GM23338 (cell line): ENCODE results near the gene COL26A1. TPM values are rescaled to one million over a fixed set of nuclear protein-coding genes. Genes with fewer than 3 reads are reported as not detected.

Experiments used
- ATAC-seq: fragments of 200-7000 bp; cut with Tn5 transposase; 3 replicates; pipeline ENCODE4 v1.9.1; 2020
- DNase-seq: peaks from one replicate; pipeline ENCODE4 v3.0.0-alpha.2; 2015; ENCODE audit warnings: low spot score
- H2AFZ ChIP-seq: fragments of 200-600 bp; sonication (generic); 2 replicates; pipeline ENCODE4 v1.8.0; 2016; ENCODE audit warnings: antibody characterized with exemption, mild to moderate bottlenecking, moderate library complexity
- H3F3A ChIP-seq: fragments of 200-600 bp; sonication (generic); replicated peaks from 2 replicates; pipeline ENCODE4 v1.8.0; 2017; ENCODE audit warnings: antibody characterized with exemption, mixed run types, low read depth
- H3K27ac ChIP-seq: fragments of 200-600 bp; sonication (generic); 2 replicates; pipeline ENCODE4 v1.6.1; 2016; ENCODE audit warnings: low read depth
- H3K27me3 ChIP-seq: fragments of 200-600 bp; sonication (generic); 2 replicates; pipeline ENCODE4 v1.8.0; 2016; ENCODE audit warnings: mild to moderate bottlenecking, mixed run types, moderate library complexity; ENCODE audit not compliant: insufficient read depth
- H3K36me3 ChIP-seq: fragments of 200-600 bp; sonication (generic); 2 replicates; pipeline ENCODE4 v1.8.0; 2016; ENCODE audit warnings: mild to moderate bottlenecking; ENCODE audit not compliant: insufficient read depth
- H3K4me1 ChIP-seq: fragments of 200-600 bp; sonication (generic); 2 replicates; pipeline ENCODE4 v1.8.0; 2016; ENCODE audit warnings: mild to moderate bottlenecking, moderate library complexity; ENCODE audit not compliant: insufficient read depth
- H3K4me2 ChIP-seq: fragments of 200-600 bp; sonication (generic); 2 replicates; pipeline ENCODE4 v1.7.1; 2017; ENCODE audit warnings: mixed run types
- H3K4me3 ChIP-seq: fragments of 200-600 bp; sonication (generic); 2 replicates; pipeline ENCODE4 v1.6.1; 2016; ENCODE audit warnings: mixed run types
- H3K79me2 ChIP-seq: fragments of 200-600 bp; sonication (generic); replicated peaks from 2 replicates; pipeline ENCODE4 v1.8.0; 2017; ENCODE audit warnings: mild to moderate bottlenecking; ENCODE audit not compliant: insufficient read depth
- H3K9me2 ChIP-seq: fragments of 200-600 bp; sonication (generic); 2 replicates; pipeline ENCODE4 v1.8.0; 2017; ENCODE audit not compliant: insufficient read depth
- H4K20me1 ChIP-seq: fragments of 200-600 bp; sonication (generic); replicated peaks from 2 replicates; pipeline ENCODE4 v1.8.0; 2017; ENCODE audit warnings: mild to moderate bottlenecking; ENCODE audit not compliant: insufficient read depth
- H3K27ac Mint-ChIP-seq: 2 replicates; pipeline ENCODE4 v1.8.0; 2020; ENCODE audit warnings: inconsistent platforms, mild to moderate bottlenecking, moderate library complexity, mixed read lengths
- H3K27me3 Mint-ChIP-seq: 3 replicates; pipeline ENCODE4 v1.8.0; 2022; ENCODE audit warnings: low read depth, mild to moderate bottlenecking, moderate library complexity, mixed read lengths, inconsistent platforms; ENCODE audit not compliant: insufficient read depth, poor library complexity
- H3K36me3 Mint-ChIP-seq: 3 replicates; pipeline ENCODE4 v1.8.0; 2021; ENCODE audit warnings: low read depth, mild to moderate bottlenecking, inconsistent platforms, moderate library complexity, mixed read lengths
- H3K4me1 Mint-ChIP-seq: 3 replicates; pipeline ENCODE4 v1.8.0; 2020; ENCODE audit warnings: mild to moderate bottlenecking, inconsistent platforms, mixed read lengths
- H3K4me3 Mint-ChIP-seq: 3 replicates; pipeline ENCODE4 v1.8.0; 2021; ENCODE audit warnings: moderate library complexity, mild to moderate bottlenecking, inconsistent platforms, mixed read lengths
- H3K9me3 Mint-ChIP-seq: 3 replicates; pipeline ENCODE4 v1.8.0; 2020; ENCODE audit warnings: moderate library complexity, mild to moderate bottlenecking, inconsistent platforms, mixed read lengths
- EZH2phosphoT487 ChIP-seq: fragments of 200-600 bp; sonication (generic); IDR thresholded peaks from one replicate; pipeline ENCODE4 v1.8.1; 2018; ENCODE audit warnings: antibody characterized with exemption; ENCODE audit not compliant: unreplicated experiment
- STAT1 ChIP-seq: IDR thresholded peaks from one replicate; pipeline ENCODE4 v1.6.1; 2016; ENCODE audit warnings: antibody characterized with exemption; ENCODE audit not compliant: unreplicated experiment
- polyA plus RNA-seq: library from polyadenylated mRNA; unstranded; fragments of >200 nt; fragmentation: Nextera tagmentation; extraction: Ambion mirVana; gene quantifications from 2 replicates; pipeline ENCODE4 v1.2.1, GENCODE V29; 2016
- total RNA-seq: library from RNA; depleted of rRNA; stranded (reverse); fragments of >200 nt; shearing (Covaris generic); gene quantifications from 2 replicates; pipeline ENCODE4 v1.2.3, GENCODE V29; 2014
- TF ChIP-seq, protein P1 (sequence below): fragments of 250-450 bp; sonication (Bioruptor Pico); IDR thresholded peaks from 2 replicates; pipeline ENCODE4 v1.5.0; 2020; ENCODE audit warnings: mild to moderate bottlenecking, moderate library complexity
- TF ChIP-seq, protein P2 (sequence below): IDR thresholded peaks from one replicate; pipeline ENCODE4 v1.6.1; 2018; ENCODE audit warnings: antibody characterized with exemption; ENCODE audit not compliant: unreplicated experiment

Gene COL26A1
- total and polyA plus RNA-seq, 2 experiments from 2014 or later: 17.8 to 55.0 TPM

DNA sequence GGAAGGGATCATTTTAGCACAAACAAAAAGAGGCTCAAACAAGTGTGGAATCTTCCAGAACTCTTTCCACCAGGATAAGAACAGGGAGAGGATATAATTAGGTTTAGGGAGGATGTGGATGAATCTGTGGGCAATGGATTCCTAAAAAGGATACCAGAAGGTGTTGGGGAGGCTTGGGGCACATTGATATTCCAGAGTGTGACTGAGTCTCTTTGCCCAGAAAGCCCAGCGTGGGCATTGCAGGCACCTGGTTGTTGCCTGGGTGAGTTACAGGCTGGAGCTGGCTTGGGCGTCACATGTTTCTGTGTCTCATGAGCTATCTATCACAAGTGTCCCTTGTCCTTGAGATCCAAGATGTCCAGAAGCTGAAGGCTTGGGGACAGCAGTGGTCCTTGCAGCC, 3.3 kb downstream of the COL26A1 start:
- peaks cover 13% of the 10 kb centered on the region for H3K27me3 Mint-ChIP-seq
- H3K27ac Mint-ChIP-seq: no peak overlapping the region
- Histone ChIP-seq H3K4me2 (no peak overlapping the region), H3K27me3 (peaks cover 11% of the 10 kb centered on the region), H3K4me3 (no peak overlapping the region), H4K20me1 (peaks cover 3% of the 10 kb centered on the region; the same call in 1 of the 2 replicates), H3K4me1 (peaks cover 18% of the 10 kb centered on the region; the same call in 1 of the 2 replicates), H3K36me3 (no peaks in the 10 kb centered on the region), H3K79me2 (peaks cover 72% of the 10 kb centered on the region), H3F3A (no peaks in the 10 kb centered on the region; the same call in 1 of the 2 replicates), H3K9me2 (no peaks in the 10 kb centered on the region), H2AFZ (no peak overlapping the region), H3K27ac (no peak overlapping the region)
- H3K36me3 Mint-ChIP-seq: peaks cover 42% of the 10 kb centered on the region
- H3K9me3 Mint-ChIP-seq: peaks cover 9% of the 10 kb centered on the region
- no peak overlapping the region for H3K4me3 Mint-ChIP-seq
- TF ChIP-seq, protein P1, sequence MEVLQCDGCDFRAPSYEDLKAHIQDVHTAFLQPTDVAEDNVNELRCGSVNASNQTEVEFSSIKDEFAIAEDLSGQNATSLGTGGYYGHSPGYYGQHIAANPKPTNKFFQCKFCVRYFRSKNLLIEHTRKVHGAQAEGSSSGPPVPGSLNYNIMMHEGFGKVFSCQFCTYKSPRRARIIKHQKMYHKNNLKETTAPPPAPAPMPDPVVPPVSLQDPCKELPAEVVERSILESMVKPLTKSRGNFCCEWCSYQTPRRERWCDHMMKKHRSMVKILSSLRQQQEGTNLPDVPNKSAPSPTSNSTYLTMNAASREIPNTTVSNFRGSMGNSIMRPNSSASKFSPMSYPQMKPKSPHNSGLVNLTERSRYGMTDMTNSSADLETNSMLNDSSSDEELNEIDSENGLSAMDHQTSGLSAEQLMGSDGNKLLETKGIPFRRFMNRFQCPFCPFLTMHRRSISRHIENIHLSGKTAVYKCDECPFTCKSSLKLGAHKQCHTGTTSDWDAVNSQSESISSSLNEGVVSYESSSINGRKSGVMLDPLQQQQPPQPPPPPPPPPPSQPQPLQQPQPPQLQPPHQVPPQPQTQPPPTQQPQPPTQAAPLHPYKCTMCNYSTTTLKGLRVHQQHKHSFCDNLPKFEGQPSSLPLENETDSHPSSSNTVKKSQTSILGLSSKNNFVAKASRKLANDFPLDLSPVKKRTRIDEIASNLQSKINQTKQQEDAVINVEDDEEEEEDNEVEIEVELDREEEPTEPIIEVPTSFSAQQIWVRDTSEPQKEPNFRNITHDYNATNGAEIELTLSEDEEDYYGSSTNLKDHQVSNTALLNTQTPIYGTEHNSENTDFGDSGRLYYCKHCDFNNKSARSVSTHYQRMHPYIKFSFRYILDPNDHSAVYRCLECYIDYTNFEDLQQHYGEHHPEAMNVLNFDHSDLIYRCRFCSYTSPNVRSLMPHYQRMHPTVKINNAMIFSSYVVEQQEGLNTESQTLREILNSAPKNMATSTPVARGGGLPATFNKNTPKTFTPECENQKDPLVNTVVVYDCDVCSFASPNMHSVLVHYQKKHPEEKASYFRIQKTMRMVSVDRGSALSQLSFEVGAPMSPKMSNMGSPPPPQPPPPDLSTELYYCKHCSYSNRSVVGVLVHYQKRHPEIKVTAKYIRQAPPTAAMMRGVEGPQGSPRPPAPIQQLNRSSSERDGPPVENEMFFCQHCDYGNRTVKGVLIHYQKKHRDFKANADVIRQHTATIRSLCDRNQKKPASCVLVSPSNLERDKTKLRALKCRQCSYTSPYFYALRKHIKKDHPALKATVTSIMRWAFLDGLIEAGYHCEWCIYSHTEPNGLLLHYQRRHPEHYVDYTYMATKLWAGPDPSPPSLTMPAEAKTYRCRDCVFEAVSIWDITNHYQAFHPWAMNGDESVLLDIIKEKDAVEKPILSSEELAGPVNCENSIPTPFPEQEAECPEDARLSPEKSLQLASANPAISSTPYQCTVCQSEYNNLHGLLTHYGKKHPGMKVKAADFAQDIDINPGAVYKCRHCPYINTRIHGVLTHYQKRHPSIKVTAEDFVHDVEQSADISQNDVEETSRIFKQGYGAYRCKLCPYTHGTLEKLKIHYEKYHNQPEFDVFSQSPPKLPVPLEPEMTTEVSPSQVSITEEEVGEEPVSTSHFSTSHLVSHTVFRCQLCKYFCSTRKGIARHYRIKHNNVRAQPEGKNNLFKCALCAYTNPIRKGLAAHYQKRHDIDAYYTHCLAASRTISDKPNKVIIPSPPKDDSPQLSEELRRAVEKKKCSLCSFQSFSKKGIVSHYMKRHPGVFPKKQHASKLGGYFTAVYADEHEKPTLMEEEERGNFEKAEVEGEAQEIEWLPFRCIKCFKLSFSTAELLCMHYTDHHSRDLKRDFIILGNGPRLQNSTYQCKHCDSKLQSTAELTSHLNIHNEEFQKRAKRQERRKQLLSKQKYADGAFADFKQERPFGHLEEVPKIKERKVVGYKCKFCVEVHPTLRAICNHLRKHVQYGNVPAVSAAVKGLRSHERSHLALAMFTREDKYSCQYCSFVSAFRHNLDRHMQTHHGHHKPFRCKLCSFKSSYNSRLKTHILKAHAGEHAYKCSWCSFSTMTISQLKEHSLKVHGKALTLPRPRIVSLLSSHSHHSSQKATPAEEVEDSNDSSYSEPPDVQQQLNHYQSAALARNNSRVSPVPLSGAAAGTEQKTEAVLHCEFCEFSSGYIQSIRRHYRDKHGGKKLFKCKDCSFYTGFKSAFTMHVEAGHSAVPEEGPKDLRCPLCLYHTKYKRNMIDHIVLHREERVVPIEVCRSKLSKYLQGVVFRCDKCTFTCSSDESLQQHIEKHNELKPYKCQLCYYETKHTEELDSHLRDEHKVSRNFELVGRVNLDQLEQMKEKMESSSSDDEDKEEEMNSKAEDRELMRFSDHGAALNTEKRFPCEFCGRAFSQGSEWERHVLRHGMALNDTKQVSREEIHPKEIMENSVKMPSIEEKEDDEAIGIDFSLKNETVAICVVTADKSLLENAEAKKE (CRISPR knock-in tag): no peak
- TF ChIP-seq STAT1 (no peak), EZH2phosphoT487 (no peak)
- TF ChIP-seq, protein P2, sequence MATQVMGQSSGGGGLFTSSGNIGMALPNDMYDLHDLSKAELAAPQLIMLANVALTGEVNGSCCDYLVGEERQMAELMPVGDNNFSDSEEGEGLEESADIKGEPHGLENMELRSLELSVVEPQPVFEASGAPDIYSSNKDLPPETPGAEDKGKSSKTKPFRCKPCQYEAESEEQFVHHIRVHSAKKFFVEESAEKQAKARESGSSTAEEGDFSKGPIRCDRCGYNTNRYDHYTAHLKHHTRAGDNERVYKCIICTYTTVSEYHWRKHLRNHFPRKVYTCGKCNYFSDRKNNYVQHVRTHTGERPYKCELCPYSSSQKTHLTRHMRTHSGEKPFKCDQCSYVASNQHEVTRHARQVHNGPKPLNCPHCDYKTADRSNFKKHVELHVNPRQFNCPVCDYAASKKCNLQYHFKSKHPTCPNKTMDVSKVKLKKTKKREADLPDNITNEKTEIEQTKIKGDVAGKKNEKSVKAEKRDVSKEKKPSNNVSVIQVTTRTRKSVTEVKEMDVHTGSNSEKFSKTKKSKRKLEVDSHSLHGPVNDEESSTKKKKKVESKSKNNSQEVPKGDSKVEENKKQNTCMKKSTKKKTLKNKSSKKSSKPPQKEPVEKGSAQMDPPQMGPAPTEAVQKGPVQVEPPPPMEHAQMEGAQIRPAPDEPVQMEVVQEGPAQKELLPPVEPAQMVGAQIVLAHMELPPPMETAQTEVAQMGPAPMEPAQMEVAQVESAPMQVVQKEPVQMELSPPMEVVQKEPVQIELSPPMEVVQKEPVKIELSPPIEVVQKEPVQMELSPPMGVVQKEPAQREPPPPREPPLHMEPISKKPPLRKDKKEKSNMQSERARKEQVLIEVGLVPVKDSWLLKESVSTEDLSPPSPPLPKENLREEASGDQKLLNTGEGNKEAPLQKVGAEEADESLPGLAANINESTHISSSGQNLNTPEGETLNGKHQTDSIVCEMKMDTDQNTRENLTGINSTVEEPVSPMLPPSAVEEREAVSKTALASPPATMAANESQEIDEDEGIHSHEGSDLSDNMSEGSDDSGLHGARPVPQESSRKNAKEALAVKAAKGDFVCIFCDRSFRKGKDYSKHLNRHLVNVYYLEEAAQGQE: no peak
- H3K4me1 Mint-ChIP-seq: peaks cover 26% of the 10 kb centered on the region
- DNase-seq: no peak
- ATAC-seq: no peak
